HEK293T (cell line): Measurements from ENCODE around the gene TPX2.

Experiments used
- CTCF ChIA-PET: fragments of 350-600 bp; formaldehyde crosslinking; extraction: SDS; loops from one replicate; lab custom pipeline; 2021; ENCODE audit warnings: antibody characterized with exemption, inconsistent platforms; lab: Yijun Ruan, JAX
- POLR2A ChIA-PET: fragments of 350-600 bp; formaldehyde crosslinking; extraction: SDS; loops from one replicate; lab custom pipeline; 2020; ENCODE audit warnings: antibody characterized with exemption, inconsistent platforms; lab: Yijun Ruan, JAX
- DNase-seq: peaks from one replicate; pipeline ENCODE4 v3.0.0; 2012; ENCODE audit warnings: mixed read lengths; ENCODE audit errors: extremely low spot score
- ARNT ChIP-seq: fragments of 450-650 bp; IDR thresholded peaks from 2 replicates; pipeline ENCODE4 v1.6.1; 2017; ENCODE audit warnings: mild to moderate bottlenecking
- BHLHE40 ChIP-seq: fragments of 450-650 bp; IDR thresholded peaks from 2 replicates; pipeline ENCODE4 v1.6.1; 2016; ENCODE audit warnings: mild to moderate bottlenecking, moderate library complexity, borderline replicate concordance
- CTBP1 ChIP-seq: fragments of 450-650 bp; IDR thresholded peaks from 2 replicates; pipeline ENCODE4 v1.6.1; 2016; ENCODE audit warnings: borderline replicate concordance
- ELF4 ChIP-seq: fragments of 450-650 bp; IDR thresholded peaks from 2 replicates; pipeline ENCODE4 v1.6.1; 2017; ENCODE audit warnings: antibody characterized with exemption
- FOXA1 ChIP-seq: fragments of 450-650 bp; IDR thresholded peaks from 2 replicates; pipeline ENCODE4 v1.6.1; 2016; ENCODE audit warnings: mild to moderate bottlenecking
- FOXK2 ChIP-seq: fragments of 450-650 bp; IDR thresholded peaks from 2 replicates; pipeline ENCODE4 v1.6.1; 2016; ENCODE audit warnings: mild to moderate bottlenecking
- FOXM1 ChIP-seq: fragments of 450-650 bp; IDR thresholded peaks from 2 replicates; pipeline ENCODE4 v1.6.1; 2017; ENCODE audit warnings: mild to moderate bottlenecking, borderline replicate concordance
- HDGF ChIP-seq: fragments of 450-650 bp; IDR thresholded peaks from 2 replicates; pipeline ENCODE4 v1.6.1; 2017; ENCODE audit warnings: antibody characterized with exemption, borderline replicate concordance
- L3MBTL2 ChIP-seq: fragments of 450-650 bp; conservative IDR thresholded peaks from 2 replicates; pipeline ENCODE4 v1.6.1; 2016; ENCODE audit warnings: mild to moderate bottlenecking
- LEF1 ChIP-seq: fragments of 450-650 bp; IDR thresholded peaks from 2 replicates; pipeline ENCODE4 v1.6.1; 2017; ENCODE audit warnings: mild to moderate bottlenecking, borderline replicate concordance
- NFRKB ChIP-seq: fragments of 450-650 bp; IDR thresholded peaks from 2 replicates; pipeline ENCODE4 v1.6.1; 2016; ENCODE audit warnings: mild to moderate bottlenecking, moderate library complexity
- SP1 ChIP-seq: fragments of 450-650 bp; IDR thresholded peaks from 2 replicates; pipeline ENCODE4 v1.6.1; 2017
- SUZ12 ChIP-seq: fragments of 450-650 bp; IDR thresholded peaks from 2 replicates; pipeline ENCODE4 v1.6.1; 2016; ENCODE audit warnings: mild to moderate bottlenecking
- TARDBP ChIP-seq: fragments of 450-650 bp; IDR thresholded peaks from 2 replicates; pipeline ENCODE4 v1.6.1; 2016
- ZNF384 ChIP-seq: fragments of 450-650 bp; IDR thresholded peaks from 2 replicates; pipeline ENCODE4 v1.6.1; 2016
- TF ChIP-seq, protein P1 (sequence below): fragments of 450-650 bp; IDR thresholded peaks from 2 replicates; pipeline ENCODE4 v1.6.1; 2016

Gene TPX2

DNA sequence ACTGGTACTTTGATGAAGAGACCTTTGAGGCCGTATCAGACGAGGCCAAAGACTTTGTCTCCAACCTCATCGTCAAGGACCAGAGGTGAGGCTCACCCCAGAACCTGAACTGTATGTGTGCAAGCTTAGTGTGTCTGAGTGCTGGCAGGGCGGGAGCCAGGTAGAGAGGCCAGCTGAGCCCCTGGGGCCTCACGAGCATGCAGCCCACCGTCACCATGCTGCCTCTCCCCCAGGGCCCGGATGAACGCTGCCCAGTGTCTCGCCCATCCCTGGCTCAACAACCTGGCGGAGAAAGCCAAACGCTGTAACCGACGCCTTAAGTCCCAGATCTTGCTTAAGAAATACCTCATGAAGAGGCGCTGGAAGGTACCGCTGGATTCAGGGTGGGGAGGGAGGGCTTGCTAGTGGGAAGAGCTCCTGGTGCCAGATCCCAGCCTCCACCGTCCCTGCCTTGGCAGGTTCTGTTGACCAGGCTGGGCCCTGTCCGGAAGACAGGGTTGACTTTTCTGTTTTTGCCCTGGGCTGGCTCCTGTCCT is 92.7 kb downstream of the TPX2 start:
- CTCF ChIA-PET: no interaction called here
- TF ChIP-seq L3MBTL2 (no peak), HDGF (no peak), ARNT (no peak), LEF1 (no peak), ELF4 (no peak), CTBP1 (no peak), ZNF384 (no peak), FOXM1 (no peak), TARDBP (no peak), FOXA1 (no peak), NFRKB (no peak), SP1 (no peak), BHLHE40 (no peak), FOXK2 (no peak), SUZ12 (no peak)
- TF ChIP-seq, protein P1, sequence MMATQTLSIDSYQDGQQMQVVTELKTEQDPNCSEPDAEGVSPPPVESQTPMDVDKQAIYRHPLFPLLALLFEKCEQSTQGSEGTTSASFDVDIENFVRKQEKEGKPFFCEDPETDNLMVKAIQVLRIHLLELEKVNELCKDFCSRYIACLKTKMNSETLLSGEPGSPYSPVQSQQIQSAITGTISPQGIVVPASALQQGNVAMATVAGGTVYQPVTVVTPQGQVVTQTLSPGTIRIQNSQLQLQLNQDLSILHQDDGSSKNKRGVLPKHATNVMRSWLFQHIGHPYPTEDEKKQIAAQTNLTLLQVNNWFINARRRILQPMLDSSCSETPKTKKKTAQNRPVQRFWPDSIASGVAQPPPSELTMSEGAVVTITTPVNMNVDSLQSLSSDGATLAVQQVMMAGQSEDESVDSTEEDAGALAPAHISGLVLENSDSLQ: no peak

DNA sequence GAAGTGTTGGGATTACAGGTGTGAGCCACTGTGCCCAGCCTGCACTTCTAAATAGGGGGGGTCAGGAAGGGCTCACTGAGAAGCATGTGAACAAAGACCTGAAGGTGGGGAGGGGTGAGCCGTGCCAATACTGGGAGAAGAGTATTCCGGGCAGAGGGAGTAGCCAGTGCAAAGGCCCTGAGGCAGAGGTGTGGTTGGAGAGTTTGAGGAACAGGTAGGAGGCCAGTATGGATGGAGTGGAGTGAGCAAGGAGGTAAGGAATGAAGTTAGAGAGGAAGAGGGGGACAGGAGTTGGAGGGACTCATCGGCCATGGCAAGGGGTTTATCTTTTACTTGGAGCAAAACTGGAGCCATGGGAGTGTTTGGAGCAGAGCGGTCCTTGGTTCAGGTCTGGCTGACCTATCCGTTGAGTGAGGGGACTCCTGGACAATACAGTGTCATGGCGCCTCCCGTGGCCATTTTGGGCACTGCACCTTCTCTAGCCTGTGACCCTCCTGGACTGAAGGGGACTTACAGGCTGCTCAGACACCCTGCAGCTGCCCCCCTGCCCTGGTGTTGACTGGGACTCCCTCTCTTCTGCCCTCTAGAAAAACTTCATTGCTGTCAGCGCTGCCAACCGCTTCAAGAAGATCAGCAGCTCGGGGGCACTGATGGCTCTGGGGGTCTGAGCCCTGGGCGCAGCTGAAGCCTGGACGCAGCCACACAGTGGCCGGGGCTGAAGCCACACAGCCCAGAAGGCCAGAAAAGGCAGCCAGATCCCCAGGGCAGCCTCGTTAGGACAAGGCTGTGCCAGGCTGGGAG is 94.2 kb downstream of the TPX2 start:
- POLR2A ChIA-PET: no interaction called here
- CTCF ChIA-PET: interaction anchor here (0.8 kb wide), 1 partner anchor 10 kb away, joined by 3 read pairs; no protein-coding TSS in a partner anchor

More for the DNA sequence above, 92.7 kb downstream of the TPX2 start:
- no peak for DNase-seq
- POLR2A ChIA-PET: no interaction called here

DNA sequence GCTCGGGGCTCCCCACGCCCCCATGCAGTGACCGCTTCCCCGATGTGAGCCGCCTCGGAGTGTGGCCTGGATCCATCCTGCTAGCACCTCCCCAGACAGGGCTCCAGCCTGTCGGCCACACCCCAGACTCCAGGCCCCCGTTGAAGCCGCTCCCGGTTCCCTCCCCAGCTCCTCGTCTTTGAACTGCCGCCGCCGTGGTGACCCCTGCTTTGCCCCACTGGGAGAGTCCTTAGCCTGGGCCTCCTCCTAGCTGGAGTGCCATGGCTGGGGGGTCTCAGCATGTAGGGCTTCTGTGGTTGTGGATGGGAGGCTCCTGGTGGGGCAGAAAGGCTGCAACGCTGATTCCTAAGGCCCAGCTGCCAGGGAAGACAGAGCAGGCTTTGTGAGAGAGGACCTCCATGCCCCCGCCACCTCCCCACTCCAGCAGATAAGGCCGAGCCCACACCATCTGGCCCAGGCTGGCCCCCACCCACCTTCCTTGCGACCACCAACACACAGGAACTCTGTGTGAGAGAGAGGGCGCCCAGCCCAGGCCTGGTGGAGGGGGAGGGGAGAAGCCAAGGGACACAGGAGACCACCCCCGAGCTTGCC is 94.9 kb downstream of the TPX2 start:
- POLR2A ChIA-PET: no interaction called here
- CTCF ChIA-PET: interaction anchor here (0.8 kb wide), 1 partner anchor 11 kb away, joined by 3 read pairs; no protein-coding TSS in a partner anchor
- DNase-seq: no peak
- no peak for TF ChIP-seq NFRKB
- no peak for TF ChIP-seq HDGF
- no peak for TF ChIP-seq SP1
- no peak for TF ChIP-seq ARNT

More for the DNA sequence above, 94.2 kb downstream of the TPX2 start:
- TF ChIP-seq HDGF (no peak), ELF4 (no peak), NFRKB (no peak), CTBP1 (no peak), FOXM1 (no peak), ARNT (no peak), TARDBP (no peak), SP1 (no peak)
- DNase-seq: peak; percentile 79

DNA sequence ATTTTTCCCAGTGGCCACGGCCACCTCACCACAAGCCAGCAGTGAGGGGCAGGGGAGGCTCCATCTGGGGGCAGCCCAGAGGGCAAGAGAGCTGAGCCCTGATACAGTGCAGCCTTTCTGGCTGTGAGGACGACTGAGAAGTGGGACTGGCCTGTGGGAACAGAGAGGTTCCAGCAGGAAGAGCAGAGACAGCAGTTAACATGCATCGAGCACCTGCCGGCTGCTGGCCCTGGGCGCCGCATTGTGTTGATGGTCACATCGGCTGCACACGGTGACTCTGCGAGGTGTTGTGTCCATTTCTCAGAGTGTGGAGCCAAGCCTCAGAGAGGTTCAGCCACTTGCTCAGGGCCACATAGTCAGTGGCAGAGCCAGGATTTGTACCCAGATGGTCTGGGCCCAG is 96.5 kb downstream of the TPX2 start:
- ChIA-PET CTCF (interaction anchor here (0.8 to 2.0 kb wide), 2 partner anchors 12 to 153 kb away, joined by 3 to 5 read pairs; no protein-coding TSS in a partner anchor), POLR2A (no interaction called here)
- TF ChIP-seq SUZ12: no peak
- TF ChIP-seq FOXA1: no peak
- no peak for TF ChIP-seq HDGF
- TF ChIP-seq, protein P1: no peak
- TF ChIP-seq FOXK2: no peak
- no peak for TF ChIP-seq CTBP1
- no peak for TF ChIP-seq BHLHE40
- no peak for TF ChIP-seq ARNT
- TF ChIP-seq ZNF384: no peak
- no peak for TF ChIP-seq FOXM1
- no peak for TF ChIP-seq L3MBTL2
- TF ChIP-seq ELF4: no peak
- no peak for TF ChIP-seq TARDBP
- no peak for TF ChIP-seq SP1
- no peak for TF ChIP-seq NFRKB
- no peak for TF ChIP-seq LEF1
- no peak for DNase-seq

DNA sequence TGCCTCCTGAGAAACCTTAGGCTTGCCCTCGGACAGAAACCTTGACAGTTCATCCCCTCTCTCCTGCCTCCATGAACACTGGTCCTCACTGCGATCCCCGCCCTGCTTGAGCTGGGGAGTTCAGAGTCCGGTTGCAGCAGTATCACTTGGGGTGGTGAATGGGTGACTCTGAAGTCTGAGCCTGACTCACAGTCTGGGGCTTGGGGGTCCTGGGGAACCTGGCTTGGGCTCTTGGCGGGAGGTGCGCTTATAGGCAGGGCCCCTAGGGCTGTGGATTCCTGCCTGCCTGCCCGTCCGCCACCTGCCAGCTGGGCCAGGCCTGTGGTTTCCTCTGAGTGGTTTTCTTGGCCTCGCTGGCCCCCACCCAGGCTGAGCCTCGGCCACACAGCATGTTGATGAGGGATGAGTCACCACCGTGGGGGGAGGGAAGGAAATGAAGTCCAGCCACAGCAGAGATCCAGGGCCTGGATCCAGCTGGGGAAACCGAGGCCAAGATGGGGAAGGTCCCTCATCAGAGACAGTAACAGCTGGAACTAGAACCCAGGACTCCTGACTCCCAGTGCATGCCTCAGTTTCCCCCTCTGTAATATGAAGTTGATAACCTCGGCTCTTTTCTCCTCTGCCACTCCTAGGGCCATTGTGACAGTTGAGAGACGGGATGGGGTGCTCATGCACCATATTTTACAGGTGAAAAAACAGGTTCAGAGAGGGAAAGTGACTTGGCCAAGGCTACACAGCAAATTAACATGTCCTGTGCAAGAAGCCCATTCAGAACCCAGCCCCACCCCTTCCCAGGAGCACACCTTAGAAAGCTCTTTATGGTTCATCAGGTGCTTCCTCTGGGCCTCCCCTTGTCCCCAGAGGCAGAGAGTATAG is 97.1 kb downstream of the TPX2 start:
- ChIA-PET POLR2A (no interaction called here), CTCF (interaction anchor here (0.8 to 2.0 kb wide), 2 partner anchors 13 to 154 kb away, joined by 3 to 5 read pairs; no protein-coding TSS in a partner anchor)
- peak; percentile 34 for DNase-seq
- TF ChIP-seq NFRKB: no peak
- no peak for TF ChIP-seq SP1
- TF ChIP-seq ZNF384: no peak
- TF ChIP-seq SUZ12: no peak
- no peak for TF ChIP-seq ELF4
- no peak for TF ChIP-seq FOXK2
- TF ChIP-seq BHLHE40: no peak
- TF ChIP-seq LEF1: no peak
- TF ChIP-seq L3MBTL2: no peak
- no peak for TF ChIP-seq FOXA1
- TF ChIP-seq ARNT: no peak
- no peak for TF ChIP-seq TARDBP
- TF ChIP-seq FOXM1: no peak
